NCI-H345 (cell line): ENCODE results near the gene ARHGAP23.
"Not testable (repeated sequence)": the region's sequence is repeated elsewhere in the genome, so short reads cannot be mapped to it uniquely, and the experiment has no call there.

Experiments
- DNase-seq: peaks from one replicate; lab custom pipeline; 2025; lab: John Stamatoyannopoulos, UW

Gene ARHGAP23

GRCh38 chr17:38512473-38513058, 84.3 kb downstream of the ARHGAP23 start:
- no peak for DNase-seq

GRCh38 chr17:38526526-38526925, 98.3 kb downstream of the ARHGAP23 start:
- DNase-seq: peak; percentile 4

GRCh38 chr17:38528141-38528540, 99.9 kb downstream of the ARHGAP23 start:
- DNase-seq: peak; percentile 17

- DNase-seq: not testable (repeated sequence)
Measured at GRCh38 chr17:38530856-38531255, 102.6 kb downstream of the ARHGAP23 start.

- not testable (repeated sequence) for DNase-seq
Measured at GRCh38 chr17:38531761-38532160, 103.5 kb downstream of the ARHGAP23 start.

GRCh38 chr17:38532451-38532850, 104.2 kb downstream of the ARHGAP23 start:
- no peak for DNase-seq

GRCh38 chr17:38533241-38533640, 105.0 kb downstream of the ARHGAP23 start:
- no peak for DNase-seq

- no peak for DNase-seq
Measured at GRCh38 chr17:38533866-38534497, 105.7 kb downstream of the ARHGAP23 start.

- DNase-seq: no peak
Measured at GRCh38 chr17:38534498-38534885, 106.2 kb downstream of the ARHGAP23 start.

GRCh38 chr17:38535886-38536285, 107.6 kb downstream of the ARHGAP23 start:
- DNase-seq: no peak

- no peak for DNase-seq
Measured at GRCh38 chr17:38536661-38537060, 108.4 kb downstream of the ARHGAP23 start.

- DNase-seq: peak; percentile 80
Measured at GRCh38 chr17:38538906-38539305, 110.6 kb downstream of the ARHGAP23 start.

GRCh38 chr17:38539386-38539785, 111.1 kb downstream of the ARHGAP23 start:
- DNase-seq: peak; percentile 60

GRCh38 chr17:38540514-38541045, 112.3 kb downstream of the ARHGAP23 start:
- no peak for DNase-seq

GRCh38 chr17:38541281-38541680, 113.0 kb downstream of the ARHGAP23 start:
- DNase-seq: no peak

- no peak for DNase-seq
Measured at GRCh38 chr17:38542286-38542685, 114.0 kb downstream of the ARHGAP23 start.

GRCh38 chr17:38543403-38544174, 115.3 kb downstream of the ARHGAP23 start:
- no peak for DNase-seq

GRCh38 chr17:38544175-38544838, 116.0 kb downstream of the ARHGAP23 start:
- no peak for DNase-seq

GRCh38 chr17:38544839-38545209, 116.6 kb downstream of the ARHGAP23 start:
- no peak for DNase-seq

- no peak for DNase-seq
Measured at GRCh38 chr17:38545531-38546225, 117.4 kb downstream of the ARHGAP23 start.

GRCh38 chr17:38546396-38546795, 118.1 kb downstream of the ARHGAP23 start:
- no peak for DNase-seq

- DNase-seq: no peak
Measured at GRCh38 chr17:38547444-38547843, 119.2 kb downstream of the ARHGAP23 start.
